ENCODE measurements around the gene AMN1.

The AMN1 gene

GRCh38 chr12:31627456-31628054 is 101.3 kb downstream of the AMN1 start:
- DNase-seq: no peak

GRCh38 chr12:31626270-31626995 is 102.4 kb downstream of the AMN1 start:
- no peak for DNase-seq

- DNase-seq: no peak
These were observed 106.8 kb downstream of the AMN1 start for GRCh38 chr12:31622038-31622437.

Data from CD4-positive, alpha-beta T cell treated with Interleukin-17A for 1 hour (primary cell).